ENCODE measurements around the gene LRRC74A. TPM values are rescaled to one million over a fixed set of nuclear protein-coding genes. Genes with fewer than 3 reads are reported as not detected.

Gene LRRC74A
- total RNA-seq, 6 experiments from 2014 or later = not detected

GRCh38 chr14:76810953-76811400 lies 15.2 kb upstream of the LRRC74A start:
- peak overlapping the region; percentile 52 to 73 (median 63) for H3K4me3 ChIP-seq
- peaks cover 0 to 11% (median 4%) of the 10 kb centered on the region in 4 donors for H3K4me1 ChIP-seq
- intact Hi-C loops (cut with DNase I) = no loop called here
- no peaks in the 10 kb centered on the region for H3K27me3 ChIP-seq
- peak overlapping the region; percentile 94 to 96 (median 94) for H3K27ac ChIP-seq
- 5% methylated on average over 8 of the region's 9 CpGs for WGBS (ENCODE audit: insufficient coverage, low coverage, low lambda C conversion rate, missing lambda C conversion rate)
- TF ChIP-seq POLR2A (IDR thresholded peaks at IDR 0.05) (peak; percentile 37), CTCF (IDR thresholded peaks at IDR 0.05) (peak; percentile 21 to 52 (median 51))
- peaks cover 0 to 15% (median 7%) of the 10 kb centered on the region in 4 donors for H3K36me3 ChIP-seq
- H3K9me3 ChIP-seq = no peaks in the 10 kb centered on the region
- DNase-seq (peak in 1 of 3 donors; percentile 61), ATAC-seq (peak; percentile 55 to 59 (median 56))

DNA sequence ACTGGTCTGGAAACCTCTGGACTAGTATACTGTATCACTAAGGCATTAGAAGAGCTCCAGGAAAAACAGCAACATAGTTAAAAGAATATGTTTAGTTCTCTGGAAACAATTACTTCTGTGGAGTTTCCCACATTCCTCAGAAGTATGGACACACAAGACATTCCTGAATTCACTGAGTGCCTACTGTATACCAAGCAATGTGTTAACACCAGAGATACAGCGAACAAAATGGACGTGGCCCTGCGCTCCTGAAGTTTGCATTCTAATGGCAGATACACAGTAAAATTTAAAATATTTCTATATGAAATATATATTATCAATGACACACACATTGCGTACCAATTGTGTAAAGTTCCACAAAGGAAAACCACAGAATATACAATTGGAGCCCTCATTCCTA lies 14.6 kb upstream of the LRRC74A start:
- WGBS (ENCODE audit: insufficient coverage, low coverage, low lambda C conversion rate, missing lambda C conversion rate) = 12% methylated on average over 4 of the region's 4 CpGs
- DNase-seq = no peak
- TF ChIP-seq CTCF (IDR thresholded peaks at IDR 0.05) (no peak), POLR2A (IDR thresholded peaks at IDR 0.05) (no peak)
- Histone ChIP-seq H3K4me1 (peaks cover 0 to 11% (median 4%) of the 10 kb centered on the region in 4 donors), H3K9me3 (no peaks in the 10 kb centered on the region), H3K4me3 (peak overlapping the region; percentile 52 to 73 (median 63)), H3K27ac (peak overlapping the region; percentile 94 to 96 (median 94)), H3K36me3 (peaks cover 0 to 9% (median 5%) of the 10 kb centered on the region in 4 donors), H3K27me3 (no peaks in the 10 kb centered on the region)
- intact Hi-C loops (cut with DNase I) = no loop called here
- ATAC-seq = no peak

- intact Hi-C loops (cut with DNase I) = no loop called here
- TF ChIP-seq CTCF (IDR thresholded peaks at IDR 0.05) (no peak), POLR2A (IDR thresholded peaks at IDR 0.05) (no peak)
Measured at GRCh38 chr14:76812093-76812421, 14.2 kb upstream of the LRRC74A start.

GRCh38 chr14:76812422-76813383 lies 13.5 kb upstream of the LRRC74A start, which contains the start of gene ANGEL1:
TSS of gene ANGEL1 (minus strand) at chr14:76812882. CDS start at chr14:76812827, 55 bp downstream.
- Histone ChIP-seq H3K9me3 (no peaks in the 10 kb centered on the region), H3K27me3 (no peaks in the 10 kb centered on the region), H3K27ac (peak within 1 kb of the TSS; percentile 94 to 96 (median 94)), H3K36me3 (peaks cover 0 to 4% (median under 1%) of the 10 kb centered on the region in 4 donors), H3K4me1 (peaks cover 0 to 11% (median 4%) of the 10 kb centered on the region in 4 donors), H3K4me3 (peak within 1 kb of the TSS; percentile 52 to 73 (median 63))
- TF ChIP-seq CTCF (IDR thresholded peaks at IDR 0.05) = no peak
- TF ChIP-seq POLR2A (IDR thresholded peaks at IDR 0.05) = peak; percentile 96
- intact Hi-C loops (cut with DNase I) = no loop called here
- DNase-seq (peak; percentile 97 to 99 (median 98)), ATAC-seq (peak; percentile 88 to 94 (median 93))
- 16% methylated on average over 16 of the region's 69 CpGs for WGBS (ENCODE audit: insufficient coverage, low coverage, low lambda C conversion rate, missing lambda C conversion rate)

More at GRCh38 chr14:76812093-76812421, 14.2 kb upstream of the LRRC74A start:
- Histone ChIP-seq H3K27me3 (no peaks in the 10 kb centered on the region), H3K4me1 (peaks cover 0 to 11% (median 4%) of the 10 kb centered on the region in 4 donors), H3K27ac (peak overlapping the region; percentile 94 to 96 (median 94)), H3K4me3 (peak overlapping the region; percentile 52 to 73 (median 63)), H3K9me3 (no peaks in the 10 kb centered on the region), H3K36me3 (peaks cover 0 to 7% (median 2%) of the 10 kb centered on the region in 4 donors)
- DNase-seq (no peak), ATAC-seq (peak; percentile 11 to 30 (median 22))
- 0% methylated on average over 8 of the region's 20 CpGs for WGBS (ENCODE audit: insufficient coverage, low coverage, low lambda C conversion rate, missing lambda C conversion rate)

Measured in right lobe of liver (tissue), 6 donors.